HG03558 (cell line): ENCODE results near the gene PGRMC2.
A peak's percentile ranks its signal among the peaks of the same experiment; 100 is the strongest.

Experiments used
- ATAC-seq: cut with Tn5 transposase; IDR thresholded peaks from one replicate; pipeline ENCODE4 v1.9.1; 2021; ENCODE audit warnings: moderate number of reproducible peaks; ENCODE audit not compliant: unreplicated experiment; ENCODE audit errors: extremely low read depth

Gene PGRMC2

GRCh38 chr4:128301979-128302378 lies 14.4 kb upstream of the PGRMC2 start:
- ATAC-seq: no peak

GRCh38 chr4:128299848-128300247 lies 12.2 kb upstream of the PGRMC2 start:
- ATAC-seq: no peak

GRCh38 chr4:128298852-128299251 lies 11.2 kb upstream of the PGRMC2 start:
- ATAC-seq: peak; percentile 52

- no peak for ATAC-seq
Measured at GRCh38 chr4:128298146-128298758, 10.6 kb upstream of the PGRMC2 start.

- ATAC-seq: no peak
Measured at GRCh38 chr4:128295255-128295654, 7.6 kb upstream of the PGRMC2 start.

DNA sequence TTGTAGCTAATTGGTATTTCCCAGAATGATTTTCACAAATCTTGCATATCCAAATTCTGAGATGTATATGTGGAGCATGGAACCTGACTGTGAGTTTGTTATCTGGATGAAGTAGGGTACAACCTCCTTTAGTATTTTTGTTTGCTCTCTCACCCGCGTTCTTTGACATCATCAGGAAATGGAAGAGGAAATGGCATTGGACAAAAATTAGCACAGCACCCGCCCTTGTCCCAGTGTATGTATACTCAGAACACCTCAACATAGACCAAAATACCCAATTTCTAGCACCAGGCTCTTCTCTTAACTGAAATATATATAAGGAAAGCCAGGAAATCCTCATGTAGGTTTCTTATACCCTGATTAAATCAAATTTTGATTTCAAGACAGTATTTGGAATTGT lies 6.9 kb upstream of the PGRMC2 start:
- no peak for ATAC-seq

DNA sequence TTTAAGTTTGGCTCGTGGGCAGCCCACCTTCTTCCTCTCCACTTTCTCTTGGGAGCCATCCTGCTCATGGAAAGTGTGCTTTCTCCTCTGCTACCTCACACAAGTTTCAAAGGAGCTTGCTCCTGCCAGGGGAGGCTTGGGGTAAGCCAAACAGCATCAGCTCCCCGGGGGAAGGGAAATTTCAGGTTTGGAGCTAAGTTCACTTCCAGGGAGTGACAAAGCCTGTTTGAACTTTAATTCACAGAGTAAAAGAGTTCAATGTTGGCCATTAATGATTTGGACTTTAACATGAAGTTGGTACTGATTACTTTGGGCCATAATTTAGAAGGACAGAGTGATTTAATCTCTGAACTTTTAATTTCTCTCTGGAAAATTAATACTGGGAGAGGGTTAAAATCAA lies 4.7 kb upstream of the PGRMC2 start:
- ATAC-seq: no peak

DNA sequence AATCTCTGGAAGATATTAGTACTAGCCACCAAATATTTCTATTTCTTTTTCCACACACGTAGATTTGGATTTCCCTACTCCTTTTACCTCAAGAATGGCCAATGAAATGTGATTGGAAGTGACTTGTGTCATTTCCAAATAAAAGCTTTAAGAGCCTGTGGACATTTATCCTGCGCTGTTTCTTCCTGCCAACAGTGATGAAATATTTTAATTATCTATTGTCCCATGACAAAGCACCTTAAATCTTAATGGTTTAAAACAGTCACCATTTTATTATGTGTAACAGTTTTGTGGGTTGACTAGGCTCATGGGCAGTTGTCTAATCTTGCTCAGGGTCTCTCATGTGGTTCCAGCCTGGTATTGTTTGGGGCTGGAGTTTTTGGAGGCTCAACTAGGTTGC lies 3.5 kb upstream of the PGRMC2 start:
- ATAC-seq: no peak

GRCh38 chr4:128290526-128290925 lies 2.9 kb upstream of the PGRMC2 start:
- no peak for ATAC-seq

GRCh38 chr4:128289523-128290158 lies 2.0 kb upstream of the PGRMC2 start:
- no peak for ATAC-seq

- no peak for ATAC-seq
Measured at GRCh38 chr4:128288689-128289106, 1.1 kb upstream of the PGRMC2 start.

- ATAC-seq: peak; percentile 76
Measured at GRCh38 chr4:128287871-128288688, 467 bp upstream of the PGRMC2 start.

- no peak for ATAC-seq
Measured at GRCh38 chr4:128286474-128287058, 1.0 kb downstream of the PGRMC2 start.

GRCh38 chr4:128285085-128285997 lies 2.3 kb downstream of the PGRMC2 start:
- no peak for ATAC-seq

DNA sequence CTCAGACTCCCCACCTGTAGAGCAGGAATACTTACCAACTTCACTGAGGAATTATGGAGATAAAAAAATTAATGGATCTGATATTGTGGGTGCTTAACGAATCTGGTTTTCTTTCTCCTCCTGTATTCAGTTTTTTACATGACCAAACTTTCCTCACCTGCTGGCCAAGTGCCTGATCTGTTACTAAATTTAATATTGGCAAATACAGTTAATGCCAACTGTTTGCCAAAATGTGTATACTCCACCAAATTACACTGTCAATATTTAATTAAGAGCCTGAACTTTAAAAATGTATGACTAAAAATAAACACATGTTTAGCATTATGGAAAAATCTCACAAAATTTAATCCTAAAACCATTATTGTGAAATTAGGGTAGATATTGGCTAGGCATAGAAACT lies 3.3 kb downstream of the PGRMC2 start:
- no peak for ATAC-seq

- no peak for ATAC-seq
Measured at GRCh38 chr4:128283071-128283470, 4.5 kb downstream of the PGRMC2 start.

DNA sequence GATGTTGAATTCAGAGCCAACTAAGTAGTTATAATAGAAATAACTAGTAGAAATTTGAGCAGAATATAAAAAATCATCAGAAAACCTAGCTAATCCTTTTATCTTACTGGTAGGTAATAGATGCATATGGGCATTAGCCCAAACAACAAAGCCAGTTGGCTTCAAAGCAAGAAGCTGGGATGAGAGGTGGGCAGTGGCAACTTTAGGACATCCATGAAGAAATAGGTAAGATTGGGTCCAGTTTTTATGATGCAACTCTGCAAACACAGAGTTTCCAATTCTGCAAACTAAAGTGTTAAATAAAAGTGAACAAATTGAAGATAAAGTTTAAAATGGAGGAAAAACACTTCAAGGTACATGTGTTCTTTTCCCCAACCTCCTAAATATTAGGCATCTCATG lies 5.1 kb downstream of the PGRMC2 start:
- ATAC-seq: no peak

- no peak for ATAC-seq
Measured at GRCh38 chr4:128281354-128281753, 6.3 kb downstream of the PGRMC2 start.

DNA sequence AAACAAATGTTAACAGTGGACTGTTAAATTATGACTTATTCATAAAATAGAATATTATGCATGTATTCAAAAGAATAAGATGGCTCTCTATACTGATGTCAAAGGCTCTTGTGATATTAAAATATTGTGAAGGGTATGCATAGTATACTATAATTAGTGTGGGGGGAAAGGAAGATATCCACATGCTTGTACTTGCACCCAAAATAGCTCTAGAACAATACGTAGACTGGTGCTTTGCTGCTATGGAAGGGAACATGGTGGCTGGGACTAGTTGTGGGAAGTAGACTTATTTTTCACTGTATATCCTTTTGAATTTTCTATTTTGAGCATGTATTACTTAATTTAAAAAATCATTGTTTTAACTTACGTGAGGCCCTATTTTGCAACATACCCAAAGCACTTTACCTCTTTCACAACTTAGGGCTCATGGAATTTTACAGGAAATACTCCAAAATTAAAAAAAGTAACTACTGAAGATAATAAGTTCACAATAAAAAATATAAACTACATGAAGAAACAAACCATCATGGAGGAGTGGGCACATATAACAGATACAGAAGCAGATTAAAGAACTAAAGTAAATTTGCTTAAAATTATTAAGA lies 7.9 kb downstream of the PGRMC2 start:
- ATAC-seq: no peak

GRCh38 chr4:128277856-128278255 lies 9.8 kb downstream of the PGRMC2 start:
- ATAC-seq: no peak
